GM12892 (cell line): Measurements from ENCODE around the gene SPATA24.
A peak's percentile ranks its signal among the peaks of the same experiment; 100 is the strongest.
"Not testable (repeated sequence)": the region's sequence is repeated elsewhere in the genome, so short reads cannot be mapped to it uniquely, and the experiment has no call there.

Experiments
- DNase-seq: peaks from one replicate; pipeline ENCODE4 v3.0.0; 2011; ENCODE audit not compliant: insufficient read length
- FAIRE-seq: peaks from 2 replicates; lab custom pipeline; 2011; peaks lifted over from hg19 to GRCh38; lab: Jason Lieb, UNC
- POLR2A ChIP-seq: IDR thresholded peaks from 2 replicates; pipeline ENCODE4 v1.6.1; 2011; ENCODE audit warnings: low read depth, low read length, control low read depth
- POLR2AphosphoS5 ChIP-seq: IDR thresholded peaks from 2 replicates; pipeline ENCODE4 v1.6.1; 2011; ENCODE audit warnings: low read depth, low read length, control low read depth
- TAF1 ChIP-seq: IDR thresholded peaks from 2 replicates; pipeline ENCODE4 v1.6.1; 2011; ENCODE audit warnings: low read depth, mild to moderate bottlenecking, control low read depth, low read length, borderline replicate concordance

Gene SPATA24

GRCh38 chr5:139377226-139377625 lies 26.7 kb downstream of the SPATA24 start:
- no peak for FAIRE-seq

GRCh38 chr5:139376364-139376763 lies 27.5 kb downstream of the SPATA24 start:
- TF ChIP-seq POLR2AphosphoS5 (no peak), POLR2A (no peak), TAF1 (no peak)
- no peak for FAIRE-seq
- DNase-seq: no peak

More at GRCh38 chr5:139377226-139377625, 26.7 kb downstream of the SPATA24 start:
- no peak for TF ChIP-seq POLR2AphosphoS5
- TF ChIP-seq POLR2A: no peak
- no peak for TF ChIP-seq TAF1
- DNase-seq: no peak

GRCh38 chr5:139374909-139375308 lies 29.0 kb downstream of the SPATA24 start:
- FAIRE-seq: no peak
- no peak for DNase-seq
- TF ChIP-seq TAF1: no peak
- TF ChIP-seq POLR2A: no peak
- no peak for TF ChIP-seq POLR2AphosphoS5

- DNase-seq (no peak), FAIRE-seq (no peak)
- no peak for TF ChIP-seq POLR2A
- no peak for TF ChIP-seq POLR2AphosphoS5
- TF ChIP-seq TAF1: no peak
Measured at GRCh38 chr5:139371482-139372435, 32.1 kb downstream of the SPATA24 start.

- TF ChIP-seq POLR2A: no peak
- TF ChIP-seq TAF1: no peak
- TF ChIP-seq POLR2AphosphoS5: no peak
- FAIRE-seq: no peak
- DNase-seq: no peak
Measured at GRCh38 chr5:139369181-139369580, 34.7 kb downstream of the SPATA24 start.

- DNase-seq (no peak), FAIRE-seq (no peak)
- no peak for TF ChIP-seq POLR2AphosphoS5
- TF ChIP-seq TAF1: no peak
- no peak for TF ChIP-seq POLR2A
Measured at GRCh38 chr5:139368613-139369012, 35.3 kb downstream of the SPATA24 start.

- DNase-seq (no peak), FAIRE-seq (no peak)
- TF ChIP-seq TAF1: no peak
- no peak for TF ChIP-seq POLR2A
- no peak for TF ChIP-seq POLR2AphosphoS5
Measured at GRCh38 chr5:139364466-139364865, 39.4 kb downstream of the SPATA24 start.

- TF ChIP-seq POLR2A: no peak
- TF ChIP-seq TAF1: no peak
- TF ChIP-seq POLR2AphosphoS5: no peak
- DNase-seq: no peak
- peak; percentile 27 for FAIRE-seq
Measured at GRCh38 chr5:139363937-139364336, 40.0 kb downstream of the SPATA24 start.

- DNase-seq: no peak
- TF ChIP-seq POLR2A (no peak), TAF1 (no peak), POLR2AphosphoS5 (no peak)
- no peak for FAIRE-seq
Measured at GRCh38 chr5:139361835-139362429, 42.0 kb downstream of the SPATA24 start.

GRCh38 chr5:139360384-139360783 lies 43.5 kb downstream of the SPATA24 start:
- no peak for FAIRE-seq
- DNase-seq: no peak
- TF ChIP-seq POLR2AphosphoS5 (no peak), POLR2A (no peak), TAF1 (no peak)

GRCh38 chr5:139358064-139358463 lies 45.8 kb downstream of the SPATA24 start:
- FAIRE-seq: no peak
- no peak for DNase-seq
- TF ChIP-seq POLR2AphosphoS5 (no peak), TAF1 (no peak), POLR2A (no peak)

GRCh38 chr5:139355900-139356299 lies 48.0 kb downstream of the SPATA24 start:
- FAIRE-seq, DNase-seq: not testable (repeated sequence)

GRCh38 chr5:139354186-139354585 lies 49.7 kb downstream of the SPATA24 start:
- TF ChIP-seq TAF1: no peak
- no peak for TF ChIP-seq POLR2AphosphoS5
- TF ChIP-seq POLR2A: no peak
- DNase-seq: no peak
- FAIRE-seq: no peak

GRCh38 chr5:139347863-139348262 lies 56.0 kb downstream of the SPATA24 start:
- FAIRE-seq: not testable (repeated sequence)

More at GRCh38 chr5:139347863-139348262, 56.0 kb downstream of the SPATA24 start:
- DNase-seq: not testable (repeated sequence)
